NCI-H446 treated with DMSO at 0.1 percent for 48 hours (cell line): ENCODE measurements around the gene NAGK.

Experiments
- DNase-seq: peaks from one replicate; lab custom pipeline; 2025; lab: John Stamatoyannopoulos, UW

Gene NAGK

DNA sequence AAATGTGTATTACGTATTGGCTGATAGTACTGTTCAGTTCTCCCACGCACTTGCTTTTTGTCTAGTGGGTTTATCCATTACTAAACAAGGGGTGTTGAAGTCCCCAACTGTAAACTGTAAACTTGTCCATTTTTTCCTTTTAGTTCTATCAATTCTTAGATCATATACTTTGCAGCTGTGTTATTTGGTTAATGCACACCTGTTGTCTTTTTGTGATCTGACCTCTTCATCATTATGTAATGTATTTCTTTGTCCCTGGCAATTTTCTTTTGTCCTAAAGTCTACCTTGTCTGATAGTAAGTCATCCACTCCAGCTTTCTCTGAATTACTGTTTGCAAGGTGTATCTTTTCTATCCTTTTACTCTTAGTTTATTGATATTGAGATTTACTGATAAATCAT is 39.6 kb downstream of the NAGK start:
- DNase-seq = no peak

- DNase-seq = no peak
Observed at GRCh38 chr2:71113843-71114242, 45.4 kb downstream of the NAGK start.

GRCh38 chr2:71117063-71117462 is 48.6 kb downstream of the NAGK start:
- no peak for DNase-seq

DNA sequence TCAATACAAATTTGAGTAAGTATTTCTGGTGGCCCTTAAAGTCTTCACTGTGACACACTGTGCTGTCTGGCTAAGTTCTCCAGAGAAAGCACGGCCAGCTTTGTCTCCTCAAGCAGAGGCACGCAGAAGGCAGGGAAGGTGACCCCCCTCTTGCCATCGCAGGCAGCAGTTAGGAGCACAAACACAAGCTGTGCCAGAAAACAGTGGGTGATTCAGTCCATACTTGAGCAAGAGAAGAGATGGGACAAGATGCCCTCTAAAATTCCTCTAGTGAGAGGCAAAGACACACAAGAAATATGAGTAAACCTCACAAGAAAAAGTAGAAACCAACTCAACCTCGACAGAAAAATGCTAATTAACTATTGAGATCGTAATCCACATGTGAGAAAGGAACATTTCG is 51.7 kb downstream of the NAGK start:
- DNase-seq = no peak

DNA sequence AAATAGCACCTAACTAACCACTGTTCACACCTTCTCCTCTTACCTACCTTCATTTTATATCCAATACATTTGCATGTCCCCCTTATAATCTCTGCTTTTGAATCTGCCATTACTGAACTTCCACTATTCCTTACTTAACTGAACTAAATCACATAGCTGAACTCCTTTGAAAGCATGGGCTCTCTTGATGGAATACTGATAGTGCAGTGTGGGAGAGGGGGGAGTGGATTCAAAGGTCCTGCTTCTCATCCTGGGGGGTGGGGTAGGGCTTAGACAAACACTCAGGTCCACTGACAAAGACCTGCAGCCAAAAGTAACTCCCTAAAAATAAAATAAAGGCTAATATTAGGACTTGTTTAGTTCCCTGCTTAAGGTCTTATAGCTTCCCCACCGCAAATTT is 53.0 kb downstream of the NAGK start:
- DNase-seq = no peak

DNA sequence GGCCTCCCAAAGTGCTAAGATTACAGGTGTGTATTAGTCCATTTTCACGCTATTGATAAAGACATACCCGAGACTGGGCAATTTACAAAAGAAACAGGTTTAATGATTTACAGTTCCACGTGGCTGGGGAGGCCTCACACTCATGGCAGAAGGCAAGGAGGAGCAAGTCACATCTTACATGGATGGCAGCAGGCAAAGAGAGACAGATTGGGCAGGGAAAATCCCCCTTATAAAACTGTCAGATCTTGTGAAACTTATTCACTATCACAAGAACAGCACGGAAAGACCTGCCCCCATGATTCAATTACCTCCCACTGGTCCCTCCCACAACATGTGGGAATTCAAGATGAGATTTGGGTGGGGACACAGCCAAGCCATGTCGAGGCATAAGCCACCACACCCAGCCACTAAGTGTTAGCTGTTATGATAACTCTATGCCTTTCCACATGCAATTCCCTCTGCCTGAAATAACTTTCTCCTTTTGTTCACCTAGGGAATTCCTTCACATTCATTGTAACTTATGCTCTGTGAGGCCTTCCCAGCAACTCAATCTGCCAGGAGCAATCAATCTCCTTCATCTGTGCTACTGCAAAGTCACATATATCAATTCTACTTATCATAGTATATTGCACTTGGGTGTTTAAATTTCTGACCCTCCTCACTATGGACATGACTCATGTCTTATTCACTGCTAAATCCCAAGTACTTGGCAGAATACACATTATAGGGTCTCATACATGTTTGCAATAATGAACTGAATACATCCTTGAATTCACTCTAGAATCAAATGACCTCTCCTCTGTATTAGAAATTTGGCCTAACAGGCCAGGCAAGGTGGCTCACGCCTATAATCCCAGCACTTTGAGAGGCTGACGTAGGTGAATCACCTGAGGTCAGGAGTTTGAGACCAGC is 54.2 kb downstream of the NAGK start:
- no peak for DNase-seq

GRCh38 chr2:71125506-71126294 is 57.3 kb downstream of the NAGK start:
- no peak for DNase-seq

- no peak for DNase-seq
Observed at GRCh38 chr2:71126957-71127356, 58.5 kb downstream of the NAGK start.
